Epidermal melanocyte (primary cell): ENCODE data around the gene BBS9.

ENCODE experiments used
- DNase-seq: peaks from one replicate; pipeline ENCODE4 v3.0.0; 2011; ENCODE audit warnings: low spot score; ENCODE audit not compliant: insufficient read length

BBS9 gene

GRCh38 chr7:33356336-33356735 is 227.0 kb downstream of the BBS9 start:
- DNase-seq = no peak

- DNase-seq = no peak
These were observed 228.5 kb downstream of the BBS9 start for GRCh38 chr7:33357846-33358245.

GRCh38 chr7:33369888-33370287 is 240.5 kb downstream of the BBS9 start:
- DNase-seq = no peak

GRCh38 chr7:33373195-33373594 is 243.8 kb downstream of the BBS9 start:
- no peak for DNase-seq

- no peak for DNase-seq
These were observed 250.6 kb downstream of the BBS9 start for GRCh38 chr7:33379891-33380525.

GRCh38 chr7:33388332-33388731 is 259.0 kb downstream of the BBS9 start:
- no peak for DNase-seq

- DNase-seq = no peak
These were observed 262.8 kb downstream of the BBS9 start for GRCh38 chr7:33392148-33392547.

GRCh38 chr7:33393770-33394169 is 264.4 kb downstream of the BBS9 start:
- no peak for DNase-seq

GRCh38 chr7:33395340-33395739 is 266.0 kb downstream of the BBS9 start:
- no peak for DNase-seq

- no peak for DNase-seq
These were observed 270.3 kb downstream of the BBS9 start for GRCh38 chr7:33399528-33400213.

- DNase-seq = no peak
These were observed 270.8 kb downstream of the BBS9 start for GRCh38 chr7:33400214-33400538.

- DNase-seq = no peak
These were observed 280.9 kb downstream of the BBS9 start for GRCh38 chr7:33410266-33410665.

- DNase-seq = no peak
These were observed 281.7 kb downstream of the BBS9 start for GRCh38 chr7:33411020-33411419.

GRCh38 chr7:33412331-33412730 is 283.0 kb downstream of the BBS9 start:
- no peak for DNase-seq

- no peak for DNase-seq
These were observed 288.9 kb downstream of the BBS9 start for GRCh38 chr7:33418251-33418701.

- DNase-seq = no peak
These were observed 291.1 kb downstream of the BBS9 start for GRCh38 chr7:33420311-33420940.

GRCh38 chr7:33421429-33421828 is 292.1 kb downstream of the BBS9 start:
- DNase-seq = no peak

- DNase-seq = no peak
These were observed 292.8 kb downstream of the BBS9 start for GRCh38 chr7:33422141-33422540.

GRCh38 chr7:33422825-33423645 is 293.7 kb downstream of the BBS9 start:
- DNase-seq = no peak

- no peak for DNase-seq
These were observed 294.3 kb downstream of the BBS9 start for GRCh38 chr7:33423646-33424020.

- DNase-seq = no peak
These were observed 296.0 kb downstream of the BBS9 start for GRCh38 chr7:33425395-33425794.
